Measurements from ENCODE around the gene ZDHHC13. TPM values are rescaled to one million over a fixed set of nuclear protein-coding genes. Genes with fewer than 3 reads are reported as not detected.

ZDHHC13 gene
- total and polyA plus RNA-seq, 3 donors from 2014 or later: 16.3 to 32.6 (median 17.2) TPM

- no peaks in the 10 kb centered on the region for H3K9me3 ChIP-seq
- H3K4me3 ChIP-seq: no peak overlapping the region
- TF ChIP-seq POLR2A (IDR thresholded peaks at IDR 0.05): no peak
- TF ChIP-seq CTCF (IDR thresholded peaks at IDR 0.05): no peak
- intact Hi-C loops (cut with DNase I; ENCODE audit: low total_unique reads): no loop called here
- H3K27me3 ChIP-seq: no peaks in the 10 kb centered on the region
- DNase-seq: no peak
- H3K27ac ChIP-seq: no peak overlapping the region
- H3K36me3 ChIP-seq (ENCODE audit: low read depth, missing control alignments): no peaks in the 10 kb centered on the region
- H3K4me1 ChIP-seq: no peaks in the 10 kb centered on the region
- 70 to 88% methylated on average over 2 to 5 of the region's 5 CpGs for WGBS, 2 donors
These were observed 27.5 kb upstream of the ZDHHC13 start for GRCh38 chr11:19089421-19089820.

DNA sequence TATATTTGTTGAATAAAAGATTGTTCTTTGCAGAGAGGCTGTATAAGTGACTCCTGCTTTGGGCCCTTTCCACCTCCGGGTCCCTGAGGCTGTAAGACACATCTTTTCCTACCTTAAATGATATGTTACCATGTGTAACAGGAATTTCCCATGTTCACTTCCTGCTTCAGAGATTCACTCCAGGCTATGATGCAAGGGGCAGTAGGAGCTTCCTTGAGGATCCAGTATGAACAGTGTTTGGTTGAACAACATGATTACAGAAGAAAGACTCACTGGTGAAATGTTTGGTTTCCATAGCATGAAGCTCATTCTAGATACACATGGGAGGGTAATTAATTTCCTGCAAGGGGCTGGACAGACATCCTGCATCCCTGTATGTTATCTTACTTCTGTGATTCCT is 25.6 kb upstream of the ZDHHC13 start:
- H3K27me3 ChIP-seq: no peaks in the 10 kb centered on the region
- WGBS, 2 donors: 67 to 73% methylated on average over 1 of the region's 1 CpG
- TF ChIP-seq POLR2A (IDR thresholded peaks at IDR 0.05) (no peak), CTCF (IDR thresholded peaks at IDR 0.05) (no peak)

DNA sequence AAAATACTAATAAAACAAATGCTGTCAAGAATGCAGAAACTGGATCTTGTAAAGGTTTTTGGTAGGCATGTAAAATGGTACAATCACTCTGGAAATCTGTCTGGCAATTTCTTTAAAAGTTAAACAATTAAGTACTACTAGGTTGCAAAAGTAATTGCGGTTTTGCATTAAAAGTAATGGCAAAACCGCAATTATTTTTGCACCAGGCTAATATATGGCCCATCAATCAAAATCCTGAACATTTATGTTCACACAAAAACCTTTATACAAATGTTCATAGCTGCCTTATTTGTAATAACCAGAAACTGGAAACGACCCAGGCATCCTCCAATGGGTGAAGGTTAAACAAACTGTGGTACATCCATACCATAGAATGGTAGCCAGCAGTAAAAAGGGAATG is 24.6 kb upstream of the ZDHHC13 start:
- no peak overlapping the region for H3K4me3 ChIP-seq
- H3K9me3 ChIP-seq: no peaks in the 10 kb centered on the region
- no peaks in the 10 kb centered on the region for H3K4me1 ChIP-seq
- no peaks in the 10 kb centered on the region for H3K27me3 ChIP-seq
- H3K36me3 ChIP-seq (ENCODE audit: low read depth, missing control alignments): no peaks in the 10 kb centered on the region
- no peak overlapping the region for H3K27ac ChIP-seq
- TF ChIP-seq CTCF (IDR thresholded peaks at IDR 0.05): no peak
- no peak for TF ChIP-seq POLR2A (IDR thresholded peaks at IDR 0.05)
- intact Hi-C loops (cut with DNase I; ENCODE audit: low total_unique reads): no loop called here
- DNase-seq: no peak
- 84% methylated on average over 3 of the region's 3 CpGs for WGBS, 2 donors

More for the DNA sequence above, 25.6 kb upstream of the ZDHHC13 start:
- H3K36me3 ChIP-seq (ENCODE audit: low read depth, missing control alignments): no peaks in the 10 kb centered on the region
- no peak for DNase-seq
- no peak overlapping the region for H3K4me3 ChIP-seq
- no peaks in the 10 kb centered on the region for H3K9me3 ChIP-seq
- intact Hi-C loops (cut with DNase I; ENCODE audit: low total_unique reads): no loop called here
- no peak overlapping the region for H3K27ac ChIP-seq
- no peaks in the 10 kb centered on the region for H3K4me1 ChIP-seq

GRCh38 chr11:19092850-19093249 is 24.1 kb upstream of the ZDHHC13 start:
- H3K27ac ChIP-seq: no peak overlapping the region
- intact Hi-C loops (cut with DNase I; ENCODE audit: low total_unique reads): no loop called here
- no peaks in the 10 kb centered on the region for H3K36me3 ChIP-seq (ENCODE audit: low read depth, missing control alignments)
- no peak overlapping the region for H3K4me3 ChIP-seq
- WGBS, 2 donors: 96 to 97% methylated on average over 2 of the region's 2 CpGs
- no peaks in the 10 kb centered on the region for H3K4me1 ChIP-seq
- no peak for DNase-seq
- H3K9me3 ChIP-seq: no peaks in the 10 kb centered on the region
- TF ChIP-seq CTCF (IDR thresholded peaks at IDR 0.05) (no peak), POLR2A (IDR thresholded peaks at IDR 0.05) (no peak)
- H3K27me3 ChIP-seq: no peaks in the 10 kb centered on the region

DNA sequence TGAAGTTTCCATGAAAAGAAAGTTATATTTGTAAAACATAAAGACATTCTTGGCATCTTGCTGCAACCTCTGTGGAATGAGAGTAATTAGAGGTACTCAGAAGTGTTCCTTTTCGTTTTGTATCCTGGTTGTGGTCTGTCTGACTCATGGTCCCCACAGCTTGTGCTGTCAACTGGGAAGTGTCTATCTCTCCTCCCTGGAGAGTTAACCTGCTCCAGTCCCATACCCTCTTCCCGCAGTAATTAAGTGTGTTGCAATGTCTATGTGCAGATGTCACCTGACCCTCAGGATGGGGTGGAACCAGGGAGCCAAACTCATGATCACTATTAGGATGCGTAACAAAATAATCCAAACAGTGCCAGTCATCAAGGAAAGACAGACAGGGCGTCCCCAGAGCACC is 23.0 kb upstream of the ZDHHC13 start:
- no peaks in the 10 kb centered on the region for H3K9me3 ChIP-seq
- no peak for TF ChIP-seq CTCF (IDR thresholded peaks at IDR 0.05)
- no peak for TF ChIP-seq POLR2A (IDR thresholded peaks at IDR 0.05)
- no peak for DNase-seq
- no peaks in the 10 kb centered on the region for H3K36me3 ChIP-seq (ENCODE audit: low read depth, missing control alignments)
- intact Hi-C loops (cut with DNase I; ENCODE audit: low total_unique reads): no loop called here
- no peak overlapping the region for H3K27ac ChIP-seq
- H3K4me1 ChIP-seq: no peaks in the 10 kb centered on the region
- no peaks in the 10 kb centered on the region for H3K27me3 ChIP-seq
- no peak overlapping the region for H3K4me3 ChIP-seq
- WGBS, 2 donors: 64 to 75% methylated on average over 4 of the region's 4 CpGs

All from testis (tissue), 3 donors.